Mesenchymal stem cell (in vitro differentiated cells and primary cell): ENCODE results near the gene CYBA.

Source experiments
- DNase-seq: peaks from one replicate; pipeline ENCODE4 v3.0.0-alpha.2; 2013
- H2AFZ ChIP-seq: one replicate; pipeline ENCODE4 v1.6.1; 2013; ENCODE audit warnings: low read depth, mild to moderate bottlenecking, control low read depth, inconsistent platforms, low read length, moderate library complexity
- H2AK5ac ChIP-seq: 2 replicates; pipeline ENCODE4 v1.6.1; 2013; ENCODE audit warnings: low read length, moderate library complexity, mild to moderate bottlenecking, inconsistent platforms; ENCODE audit not compliant: severe bottlenecking
- H2BK120ac ChIP-seq: one replicate; pipeline ENCODE4 v1.6.1; 2013; ENCODE audit warnings: low read depth, mild to moderate bottlenecking, inconsistent platforms, low read length, moderate library complexity
- H2BK12ac ChIP-seq, 2 experiments: one replicate each; pipeline ENCODE4 v1.6.1; 2013; ENCODE audit warnings: inconsistent platforms in 2 of 2, low read length in 2 of 2, mild to moderate bottlenecking in 2 of 2, moderate library complexity in 2 of 2, control low read depth in 1 of 2
- H2BK15ac ChIP-seq: one replicate; pipeline ENCODE4 v1.6.1; 2013; ENCODE audit warnings: mild to moderate bottlenecking, low read depth, inconsistent platforms; ENCODE audit not compliant: poor library complexity, severe bottlenecking
- H2BK5ac ChIP-seq: 2 replicates; pipeline ENCODE4 v1.6.1; 2013; ENCODE audit warnings: low read depth, mild to moderate bottlenecking, low read length, control low read depth, inconsistent platforms; ENCODE audit not compliant: poor library complexity, severe bottlenecking
- H3K14ac ChIP-seq, 2 experiments: one replicate each; pipeline ENCODE4 v1.6.1; 2013; ENCODE audit warnings: inconsistent platforms in 2 of 2, low read length in 2 of 2, control low read depth in 1 of 2, mild to moderate bottlenecking in 1 of 2, moderate library complexity in 1 of 2
- H3K18ac ChIP-seq, 2 experiments: one replicate each; pipeline ENCODE4 v1.6.1; 2013; ENCODE audit warnings: inconsistent platforms in 2 of 2, low read length in 2 of 2, control low read depth in 1 of 2, low read depth in 1 of 2, mild to moderate bottlenecking in 1 of 2
- H3K23ac ChIP-seq, 2 experiments: one replicate each; pipeline ENCODE4 v1.6.1; 2013; ENCODE audit warnings: inconsistent platforms in 2 of 2, low read length in 2 of 2, mild to moderate bottlenecking in 2 of 2, moderate library complexity in 2 of 2, control low read depth in 1 of 2
- H3K27ac ChIP-seq: 2 replicates; pipeline ENCODE4 v1.5.1; 2013; ENCODE audit warnings: mild to moderate bottlenecking, moderate library complexity, low read length, control low read depth, inconsistent platforms; ENCODE audit not compliant: poor library complexity, severe bottlenecking
- H3K27me3 ChIP-seq, 2 experiments: 2 replicates each; pipeline versions ENCODE4 v1.6.1 to v1.7.0; 2013; ENCODE audit warnings: low read length in 2 of 2, mild to moderate bottlenecking in 2 of 2, moderate library complexity in 2 of 2, control low read depth in 1 of 2, inconsistent platforms in 1 of 2; ENCODE audit not compliant: control insufficient read depth in 1 of 2, insufficient read depth in 1 of 2
- H3K36me3 ChIP-seq, 2 experiments: 2 replicates each; pipeline versions ENCODE4 v1.6.1 to v1.7.0; 2013; ENCODE audit warnings: low read length in 2 of 2, control low read depth in 1 of 2, inconsistent platforms in 1 of 2, low read depth in 1 of 2, mild to moderate bottlenecking in 1 of 2; ENCODE audit not compliant: insufficient read depth in 2 of 2, control insufficient read depth in 1 of 2
- H3K4ac ChIP-seq, 2 experiments: one replicate each; pipeline ENCODE4 v1.6.1; 2013; ENCODE audit warnings: inconsistent platforms in 2 of 2, low read length in 2 of 2, mild to moderate bottlenecking in 2 of 2, moderate library complexity in 2 of 2, control low read depth in 1 of 2, low read depth in 1 of 2
- H3K4me1 ChIP-seq: 2 replicates; pipeline ENCODE4 v1.6.1; 2013; ENCODE audit warnings: low read depth, low read length, control low read depth; ENCODE audit not compliant: control insufficient read depth, insufficient read depth
- H3K4me2 ChIP-seq: 2 replicates; pipeline ENCODE4 v1.6.1; 2013; ENCODE audit warnings: low read length, mild to moderate bottlenecking, inconsistent platforms; ENCODE audit not compliant: poor library complexity, severe bottlenecking
- H3K4me3 ChIP-seq, 2 experiments: 2 replicates each; pipeline versions ENCODE4 v1.5.1 to v1.7.0; 2013; ENCODE audit warnings: low read length in 2 of 2, mild to moderate bottlenecking in 2 of 2, control low read depth in 1 of 2, low read depth in 1 of 2; ENCODE audit not compliant: insufficient read depth in 1 of 2
- H3K79me1 ChIP-seq: replicated peaks from 2 replicates; pipeline ENCODE4 v1.6.1; 2013; ENCODE audit warnings: mild to moderate bottlenecking, control low read depth, low read length, inconsistent platforms; ENCODE audit not compliant: poor library complexity, severe bottlenecking
- H3K9ac ChIP-seq: 2 replicates; pipeline ENCODE4 v1.7.0; 2013; ENCODE audit warnings: mild to moderate bottlenecking, low read length, moderate library complexity
- H3K9me3 ChIP-seq: 2 replicates; pipeline ENCODE4 v1.7.0; 2013; ENCODE audit warnings: mild to moderate bottlenecking, low read length; ENCODE audit not compliant: control insufficient read depth
- H4K8ac ChIP-seq: one replicate; pipeline ENCODE4 v1.6.1; 2013; ENCODE audit warnings: inconsistent platforms, mild to moderate bottlenecking, low read length, moderate library complexity
- H4K91ac ChIP-seq: one replicate; pipeline ENCODE4 v1.6.1; 2013; ENCODE audit warnings: mild to moderate bottlenecking, low read length, inconsistent platforms
- WGBS: methylation state at CpG from one replicate; pipeline ENCODE4 v1.1.7; 2013; ENCODE audit warnings: mixed read lengths; 5-methylcytosine and 5-hydroxymethylcytosine counted together

CYBA gene

GRCh38 chr16:88630941-88631340 lies 19.9 kb downstream of the CYBA start:
- 95% methylated on average over 23 of the region's 23 CpGs for WGBS
- Histone ChIP-seq H3K23ac (no peak overlapping the region), H3K27ac (no peak overlapping the region), H3K27me3 (peaks cover 0 to 8% of the 10 kb centered on the region in 2 experiments), H2BK5ac (no peak overlapping the region), H2BK15ac (no peak overlapping the region), H3K18ac (no peak overlapping the region), H3K4ac (no peak overlapping the region), H3K14ac (no peak overlapping the region), H3K36me3 (peaks cover 52 to 61% of the 10 kb centered on the region in 2 experiments), H4K8ac (no peak overlapping the region), H3K4me1 (peaks cover 22% of the 10 kb centered on the region), H4K91ac (no peak overlapping the region), H2AFZ (no peak overlapping the region), H2AK5ac (no peak overlapping the region), H3K79me1 (peaks cover 2% of the 10 kb centered on the region), H2BK120ac (no peak overlapping the region), H3K4me3 (no peak overlapping the region), H3K9ac (no peak overlapping the region), H3K4me2 (no peak overlapping the region), H2BK12ac (no peak overlapping the region), H3K9me3 (no peaks in the 10 kb centered on the region)
- DNase-seq: no peak

GRCh38 chr16:88630433-88630832 lies 20.4 kb downstream of the CYBA start:
- Histone ChIP-seq H3K4me3 (no peak overlapping the region), H4K8ac (no peak overlapping the region), H3K27ac (no peak overlapping the region), H2BK15ac (no peak overlapping the region), H3K9ac (no peak overlapping the region), H2BK120ac (no peak overlapping the region), H3K36me3 (peaks cover 53 to 63% of the 10 kb centered on the region in 2 experiments), H2BK12ac (no peak overlapping the region), H2AFZ (no peak overlapping the region), H3K14ac (no peak overlapping the region), H3K27me3 (peaks cover 0 to 4% of the 10 kb centered on the region in 2 experiments), H2BK5ac (no peak overlapping the region), H3K4me1 (peaks cover 22% of the 10 kb centered on the region), H3K9me3 (no peaks in the 10 kb centered on the region), H3K23ac (no peak overlapping the region), H4K91ac (no peak overlapping the region), H2AK5ac (no peak overlapping the region), H3K4me2 (no peak overlapping the region), H3K18ac (no peak overlapping the region), H3K4ac (no peak overlapping the region), H3K79me1 (peaks cover 2% of the 10 kb centered on the region)
- 97% methylated on average over 9 of the region's 12 CpGs for WGBS
- DNase-seq: no peak

GRCh38 chr16:88629835-88630234 lies 21.0 kb downstream of the CYBA start:
- Histone ChIP-seq H3K4me1 (peaks cover 16% of the 10 kb centered on the region), H2BK5ac (no peak overlapping the region), H3K27me3 (no peaks in the 10 kb centered on the region), H2BK120ac (no peak overlapping the region), H3K14ac (no peak overlapping the region), H2BK15ac (no peak overlapping the region), H3K23ac (no peak overlapping the region), H2AFZ (no peak overlapping the region), H2BK12ac (no peak overlapping the region), H3K4ac (no peak overlapping the region), H4K91ac (no peak overlapping the region), H3K4me3 (no peak overlapping the region), H3K79me1 (peaks cover 2% of the 10 kb centered on the region), H3K36me3 (peaks cover 59 to 69% of the 10 kb centered on the region in 2 experiments), H3K4me2 (no peak overlapping the region), H3K18ac (no peak overlapping the region), H3K9ac (no peak overlapping the region), H3K9me3 (no peaks in the 10 kb centered on the region), H2AK5ac (no peak overlapping the region), H4K8ac (no peak overlapping the region), H3K27ac (no peak overlapping the region)
- WGBS: 85% methylated on average over 9 of the region's 9 CpGs
- no peak for DNase-seq

- Histone ChIP-seq H4K8ac (no peak overlapping the region), H3K18ac (no peak overlapping the region), H2AFZ (no peak overlapping the region), H2BK12ac (no peak overlapping the region), H3K4me1 (peaks cover 3% of the 10 kb centered on the region), H3K36me3 (peaks cover 72 to 82% of the 10 kb centered on the region in 2 experiments), H3K27me3 (no peaks in the 10 kb centered on the region), H3K23ac (no peak overlapping the region), H4K91ac (no peak overlapping the region), H2BK5ac (no peak overlapping the region), H3K4ac (no peak overlapping the region), H3K9ac (no peak overlapping the region), H2BK120ac (no peak overlapping the region), H3K4me2 (no peak overlapping the region), H3K14ac (no peak overlapping the region), H2AK5ac (no peak overlapping the region), H3K4me3 (no peak overlapping the region), H3K27ac (no peak overlapping the region), H3K9me3 (no peaks in the 10 kb centered on the region), H2BK15ac (no peak overlapping the region), H3K79me1 (peaks cover 2% of the 10 kb centered on the region)
- DNase-seq: peak; percentile 48
- 70% methylated on average over 12 of the region's 12 CpGs for WGBS
Measured at GRCh38 chr16:88628512-88628974, 22.3 kb downstream of the CYBA start.
